ENCODE data around the gene TRIO.

The TRIO gene

GRCh38 chr5:14460844-14461398, 317.8 kb downstream of the TRIO start:
- in situ Hi-C loops (cut with HindIII; ENCODE audit: low sequenced_read_pairs) = no loop called here

DNA sequence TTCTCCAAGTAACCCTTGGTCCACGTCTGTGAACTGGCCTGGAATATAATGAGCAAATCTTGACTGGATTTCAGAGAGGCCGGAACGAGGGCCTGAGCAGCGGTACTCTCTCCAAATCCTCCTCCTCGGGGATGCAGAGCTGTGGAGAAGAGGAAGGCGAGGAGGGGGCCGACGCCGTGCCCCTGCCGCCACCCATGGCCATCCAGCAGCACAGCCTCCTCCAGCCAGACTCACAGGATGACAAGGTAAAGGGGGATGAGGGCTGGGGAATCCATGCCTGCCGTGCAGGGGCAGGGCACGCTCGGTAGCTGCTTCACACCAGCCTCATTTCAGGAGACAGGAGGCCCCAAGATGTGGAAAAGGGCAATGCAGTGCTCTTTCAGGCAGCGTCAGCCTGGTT, 319.5 kb downstream of the TRIO start:
- in situ Hi-C loops (cut with HindIII; ENCODE audit: low sequenced_read_pairs) = no loop called here

DNA sequence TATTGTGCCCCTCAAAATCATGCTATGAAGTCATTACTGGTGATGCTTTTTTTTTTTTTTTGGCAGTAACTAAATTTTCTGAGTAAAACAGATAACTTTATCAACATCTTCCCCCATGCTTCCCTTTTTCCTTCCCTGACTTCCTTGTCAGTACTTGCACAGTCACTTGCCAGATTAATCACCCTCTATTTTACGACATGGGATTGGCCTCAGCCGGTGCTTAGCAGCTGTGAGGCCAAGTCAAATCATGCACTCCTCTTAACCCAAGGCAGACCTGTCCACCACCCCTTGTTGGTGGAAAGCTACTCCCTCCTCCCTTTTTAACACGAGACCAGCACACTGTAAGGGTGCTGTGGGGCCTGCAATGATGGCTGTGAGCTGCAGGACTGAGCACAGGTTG, 320.5 kb downstream of the TRIO start:
- in situ Hi-C loops (cut with HindIII; ENCODE audit: low sequenced_read_pairs) = no loop called here

- in situ Hi-C loops (cut with HindIII; ENCODE audit: low sequenced_read_pairs) = no loop called here
Measured at GRCh38 chr5:14464096-14464495, 321.0 kb downstream of the TRIO start.

DNA sequence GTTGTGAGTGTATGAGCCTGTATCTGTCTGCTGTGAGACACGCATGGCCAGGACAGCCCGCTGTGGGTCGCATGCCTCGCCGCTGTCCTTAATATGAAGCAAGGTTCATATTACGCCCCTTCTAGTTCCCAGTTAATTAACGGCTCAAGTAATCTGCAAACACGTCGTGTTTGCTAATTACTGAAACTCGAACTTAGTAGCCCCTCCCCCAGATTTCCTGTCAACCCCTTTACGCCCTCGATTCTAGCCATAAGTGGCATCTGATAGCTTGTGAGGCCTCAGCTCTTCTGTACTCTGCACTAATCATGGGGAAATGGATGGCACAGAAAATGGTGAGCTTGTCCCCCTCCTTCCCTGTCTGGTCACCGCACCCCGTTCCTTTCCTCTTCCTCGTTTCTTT, 321.5 kb downstream of the TRIO start:
- in situ Hi-C loops (cut with HindIII; ENCODE audit: low sequenced_read_pairs) = no loop called here

DNA sequence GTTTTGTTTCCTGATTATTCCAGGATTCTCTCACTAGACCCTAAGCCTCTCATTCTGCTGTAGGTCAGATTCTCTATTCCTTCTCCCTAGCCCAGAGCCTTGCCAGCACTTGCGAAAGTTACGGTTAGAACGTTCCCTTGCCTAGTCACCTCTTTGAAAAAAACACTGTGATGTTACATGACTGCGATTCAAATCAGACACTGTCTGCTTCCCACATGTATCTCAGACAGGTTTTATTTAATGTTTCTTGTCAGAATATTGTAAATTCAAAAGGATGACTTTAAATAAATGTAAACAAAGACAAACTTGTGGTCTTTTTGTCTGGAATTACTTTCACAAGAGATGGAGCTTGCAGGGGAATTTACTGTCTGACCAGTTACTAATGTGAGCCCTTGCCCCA, 322.0 kb downstream of the TRIO start:
- in situ Hi-C loops (cut with HindIII; ENCODE audit: low sequenced_read_pairs) = no loop called here

- in situ Hi-C loops (cut with HindIII; ENCODE audit: low sequenced_read_pairs) = no loop called here
Measured at GRCh38 chr5:14465776-14466175, 322.6 kb downstream of the TRIO start.

- in situ Hi-C loops (cut with HindIII; ENCODE audit: low sequenced_read_pairs) = no loop called here
Measured at GRCh38 chr5:14467251-14467650, 324.1 kb downstream of the TRIO start.

- in situ Hi-C loops (cut with HindIII; ENCODE audit: low sequenced_read_pairs) = no loop called here
Measured at GRCh38 chr5:14467886-14468285, 324.7 kb downstream of the TRIO start.

DNA sequence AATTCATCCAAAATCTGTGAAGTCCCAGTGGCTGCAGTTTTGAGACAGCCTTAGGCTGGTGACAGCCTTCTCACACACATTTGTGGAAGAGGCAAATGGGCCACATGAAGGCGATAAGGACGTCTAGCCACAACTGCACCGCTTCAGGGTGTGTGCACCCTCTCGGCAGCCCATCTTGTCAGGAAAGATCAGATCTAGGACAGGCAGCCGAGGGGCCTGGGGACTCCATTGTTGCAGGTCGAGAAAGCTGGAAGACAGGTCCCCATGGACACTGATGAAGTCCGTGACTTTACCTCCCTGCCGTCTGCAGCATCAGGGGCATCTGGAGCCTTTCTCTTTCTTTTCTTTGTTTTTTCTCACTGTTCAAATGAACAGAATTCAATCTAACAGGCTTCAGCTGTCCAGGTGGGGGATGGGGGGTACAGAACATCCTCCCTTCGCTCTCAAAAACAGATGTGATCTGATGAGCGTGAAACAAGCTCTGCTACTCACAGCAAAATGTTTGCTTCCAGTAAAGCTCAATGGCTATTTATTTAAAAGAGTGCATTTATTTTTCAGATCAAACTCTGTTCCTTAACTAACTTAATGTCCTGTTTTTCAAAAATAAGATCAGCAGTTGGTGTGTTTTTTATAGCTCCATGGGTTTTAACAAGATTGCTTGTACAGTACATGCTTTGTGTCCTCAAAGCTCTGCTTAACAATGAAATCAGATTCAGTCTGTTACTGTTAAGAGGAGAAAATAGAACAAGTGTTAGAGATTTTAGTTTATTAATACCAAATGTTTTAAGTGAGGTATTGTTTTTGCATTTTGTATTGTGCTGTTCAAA, 326.6 kb downstream of the TRIO start:
- in situ Hi-C loops (cut with HindIII; ENCODE audit: low sequenced_read_pairs) = loop anchor here (5.0 kb wide), 1 partner anchor 57 kb away; no protein-coding TSS in a partner anchor

GRCh38 chr5:14471507-14471906, 328.4 kb downstream of the TRIO start:
- in situ Hi-C loops (cut with HindIII; ENCODE audit: low sequenced_read_pairs) = loop anchor here (5.0 kb wide), 1 partner anchor 59 kb away; no protein-coding TSS in a partner anchor

GRCh38 chr5:14472986-14473567, 329.9 kb downstream of the TRIO start:
- in situ Hi-C loops (cut with HindIII; ENCODE audit: low sequenced_read_pairs) = loop anchor here (5.0 kb wide), 1 partner anchor 61 kb away; no protein-coding TSS in a partner anchor

- in situ Hi-C loops (cut with HindIII; ENCODE audit: low sequenced_read_pairs) = no loop called here
Measured at GRCh38 chr5:14475045-14475444, 331.9 kb downstream of the TRIO start.

DNA sequence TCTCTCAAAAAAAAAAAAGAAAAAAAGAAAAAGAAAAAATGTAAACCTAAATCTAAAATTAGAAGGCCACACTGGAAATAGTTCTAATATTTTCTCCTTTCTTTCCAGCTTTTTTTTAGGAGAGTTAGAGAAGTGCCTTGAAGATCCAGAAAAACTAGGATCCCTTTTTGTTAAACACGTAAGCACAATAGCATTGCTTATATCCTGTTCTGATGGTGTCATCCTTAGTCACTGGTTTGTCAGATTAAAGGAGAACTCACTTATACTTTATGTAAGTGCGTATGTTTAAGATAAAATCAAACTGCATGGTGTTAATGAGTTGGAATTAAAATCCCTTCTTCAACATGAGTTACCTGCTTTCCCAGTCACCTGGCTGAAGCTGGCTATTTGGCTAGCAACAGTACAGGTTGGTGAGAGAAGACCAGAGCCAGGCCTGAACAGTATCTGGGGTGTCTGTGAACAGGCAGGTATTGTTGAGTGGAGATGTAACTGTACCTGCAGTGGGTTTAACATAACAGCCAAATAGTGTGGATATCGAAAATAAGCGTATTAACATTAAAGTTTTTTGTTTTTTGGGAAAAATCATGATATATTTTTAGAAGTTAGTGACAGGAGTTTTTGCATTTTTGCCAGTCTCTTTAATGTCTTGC, 333.8 kb downstream of the TRIO start:
- in situ Hi-C loops (cut with HindIII; ENCODE audit: low sequenced_read_pairs) = no loop called here

DNA sequence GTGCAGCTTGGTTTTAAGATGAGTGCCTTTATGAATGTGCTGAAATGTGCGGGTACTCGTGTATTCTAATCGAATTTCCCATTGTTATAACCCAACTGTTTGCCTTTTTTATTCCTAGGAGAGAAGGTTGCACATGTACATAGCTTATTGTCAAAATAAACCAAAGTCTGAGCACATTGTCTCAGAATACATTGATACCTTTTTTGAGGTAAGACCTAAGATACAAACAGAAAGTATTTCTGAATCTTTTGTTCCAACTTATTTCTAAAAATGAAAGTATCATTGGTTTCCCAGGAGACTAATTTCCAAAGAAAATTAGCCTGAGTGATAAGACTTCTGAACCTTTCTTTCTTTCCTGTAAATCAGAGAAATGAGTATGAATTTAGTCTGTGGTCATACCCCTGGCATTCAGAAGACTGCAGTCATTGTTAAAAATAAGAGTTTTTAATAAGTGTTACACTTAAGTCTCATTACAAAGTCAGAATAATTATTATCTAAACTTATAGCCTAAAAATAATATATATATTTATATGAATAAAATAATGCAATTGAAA, 336.1 kb downstream of the TRIO start:
- in situ Hi-C loops (cut with HindIII; ENCODE audit: low sequenced_read_pairs) = no loop called here

- in situ Hi-C loops (cut with HindIII; ENCODE audit: low sequenced_read_pairs) = no loop called here
Measured at GRCh38 chr5:14481349-14481748, 338.2 kb downstream of the TRIO start.

- in situ Hi-C loops (cut with HindIII; ENCODE audit: low sequenced_read_pairs) = no loop called here
Measured at GRCh38 chr5:14482085-14482484, 338.9 kb downstream of the TRIO start.

DNA sequence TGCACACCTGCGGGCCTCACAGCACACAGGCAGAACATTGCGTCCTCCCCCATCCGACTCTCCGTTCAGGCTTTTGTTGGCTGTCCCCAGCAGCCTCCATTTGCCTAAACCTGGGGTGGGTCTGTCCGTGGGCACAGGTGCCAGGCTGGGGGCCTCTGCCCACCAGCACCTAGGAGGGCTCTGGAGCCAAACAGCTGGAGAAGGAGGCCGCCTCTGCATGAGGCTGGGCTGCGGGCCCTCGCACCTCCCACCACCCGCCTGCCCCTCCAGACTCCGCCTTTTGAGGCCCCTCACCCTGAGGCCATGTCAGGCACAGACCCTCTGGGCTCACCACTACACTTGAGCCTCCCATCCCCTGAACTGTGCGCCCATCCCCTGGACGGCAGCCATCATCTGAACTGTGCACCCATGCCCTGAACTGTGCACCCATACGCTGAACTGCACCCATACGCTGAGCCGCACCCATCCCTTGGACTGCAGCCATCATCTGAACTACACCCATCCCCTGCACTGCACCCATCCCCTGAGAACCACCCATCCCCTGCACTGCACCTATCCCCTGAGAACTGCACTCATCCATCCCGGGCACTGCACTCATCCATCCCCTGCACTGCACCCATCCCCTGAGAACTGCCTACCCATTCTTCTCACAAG, 340.5 kb downstream of the TRIO start:
- in situ Hi-C loops (cut with HindIII; ENCODE audit: low sequenced_read_pairs) = no loop called here

DNA sequence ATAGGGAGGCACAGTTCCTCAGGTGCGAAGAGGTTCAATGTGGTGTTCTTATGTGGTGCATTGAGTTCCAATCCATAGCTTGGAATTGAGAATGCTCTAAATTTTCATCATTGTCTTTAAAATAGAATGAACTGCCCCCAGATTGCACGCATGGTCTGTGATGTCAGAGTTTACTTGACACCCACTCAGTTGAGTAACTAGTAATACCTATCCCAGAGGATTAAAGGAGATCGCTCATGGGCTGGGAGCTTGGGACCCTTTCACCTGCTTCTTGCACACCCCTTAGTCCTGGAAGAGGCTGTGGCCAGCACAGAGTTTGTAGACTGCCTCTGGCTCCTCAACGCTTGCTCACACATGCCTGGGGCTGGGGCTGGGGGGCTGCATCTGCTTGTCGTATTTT, 343.3 kb downstream of the TRIO start:
- in situ Hi-C loops (cut with HindIII; ENCODE audit: low sequenced_read_pairs) = no loop called here

DNA sequence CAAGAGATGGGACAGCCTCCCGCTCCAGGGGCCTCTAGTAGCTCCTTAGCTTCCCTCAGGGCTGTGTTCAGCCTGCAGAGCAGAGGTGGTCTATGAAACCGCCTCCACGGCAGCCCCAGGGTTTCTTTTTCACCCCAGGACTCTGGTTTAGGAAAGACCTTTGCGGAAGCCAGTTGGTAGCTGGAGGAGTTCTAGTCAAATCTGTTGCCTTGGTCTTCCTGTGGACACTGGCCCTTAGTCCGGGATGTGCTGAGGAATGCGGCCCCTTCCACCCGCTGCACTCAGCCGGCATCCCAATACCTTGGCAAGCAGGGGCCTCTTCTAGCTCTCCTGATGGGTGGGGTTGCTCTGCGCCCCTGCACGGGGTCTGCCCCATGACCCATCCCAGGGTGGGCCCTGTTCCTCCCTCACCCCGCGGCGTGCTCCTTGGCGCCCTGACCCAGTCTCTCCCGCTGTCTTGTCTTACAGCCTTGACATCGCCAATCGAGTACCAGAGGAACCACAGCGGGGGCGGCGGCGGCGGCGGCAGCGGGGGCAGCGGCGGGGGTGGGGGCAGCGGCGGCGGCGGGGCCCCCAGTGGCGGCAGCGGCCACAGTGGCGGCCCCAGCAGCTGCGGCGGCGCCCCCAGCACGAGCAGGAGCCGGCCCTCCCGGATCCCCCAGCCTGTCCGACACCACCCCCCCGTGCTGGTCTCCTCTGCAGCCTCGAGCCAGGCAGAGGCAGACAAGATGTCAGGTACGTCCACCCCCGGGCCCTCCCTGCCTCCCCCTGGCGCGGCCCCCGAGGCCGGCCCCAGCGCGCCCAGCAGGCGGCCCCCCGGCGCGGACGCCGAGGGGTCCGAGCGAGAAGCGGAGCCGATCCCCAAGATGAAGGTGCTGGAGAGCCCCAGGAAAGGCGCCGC, 344.1 kb downstream of the TRIO start:
- in situ Hi-C loops (cut with HindIII; ENCODE audit: low sequenced_read_pairs) = no loop called here

Measured in endothelial cell of hepatic sinusoid (primary cell).